Measurements from ENCODE around the gene SPIRE1. TPM values are rescaled to one million over a fixed set of nuclear protein-coding genes. Genes with fewer than 3 reads are reported as not detected.

Gene SPIRE1
- total RNA-seq, 2 donors from 2014 or later = 14.2 to 17.2 TPM

DNA sequence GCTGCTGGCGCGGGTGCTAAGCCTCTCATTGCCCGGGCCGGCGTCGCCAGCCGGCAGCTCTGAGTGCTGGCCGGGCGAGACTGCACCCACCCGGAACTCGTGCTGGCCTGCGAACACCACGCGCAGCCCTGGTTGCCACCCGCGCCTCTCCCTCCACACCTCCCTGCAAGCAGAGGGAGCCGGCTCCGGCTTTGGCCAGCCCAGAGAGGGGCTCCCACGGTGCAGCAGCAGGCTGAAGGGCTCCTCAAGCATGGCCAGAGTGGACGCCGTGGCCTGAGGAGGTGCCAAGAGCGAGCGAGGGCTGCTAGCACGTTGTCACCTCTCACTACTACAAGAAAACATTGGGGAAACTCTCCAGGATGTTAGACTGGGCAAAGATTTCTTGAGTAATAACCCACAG, 98.6 kb downstream of the SPIRE1 start:
- TF ChIP-seq, protein P1, sequence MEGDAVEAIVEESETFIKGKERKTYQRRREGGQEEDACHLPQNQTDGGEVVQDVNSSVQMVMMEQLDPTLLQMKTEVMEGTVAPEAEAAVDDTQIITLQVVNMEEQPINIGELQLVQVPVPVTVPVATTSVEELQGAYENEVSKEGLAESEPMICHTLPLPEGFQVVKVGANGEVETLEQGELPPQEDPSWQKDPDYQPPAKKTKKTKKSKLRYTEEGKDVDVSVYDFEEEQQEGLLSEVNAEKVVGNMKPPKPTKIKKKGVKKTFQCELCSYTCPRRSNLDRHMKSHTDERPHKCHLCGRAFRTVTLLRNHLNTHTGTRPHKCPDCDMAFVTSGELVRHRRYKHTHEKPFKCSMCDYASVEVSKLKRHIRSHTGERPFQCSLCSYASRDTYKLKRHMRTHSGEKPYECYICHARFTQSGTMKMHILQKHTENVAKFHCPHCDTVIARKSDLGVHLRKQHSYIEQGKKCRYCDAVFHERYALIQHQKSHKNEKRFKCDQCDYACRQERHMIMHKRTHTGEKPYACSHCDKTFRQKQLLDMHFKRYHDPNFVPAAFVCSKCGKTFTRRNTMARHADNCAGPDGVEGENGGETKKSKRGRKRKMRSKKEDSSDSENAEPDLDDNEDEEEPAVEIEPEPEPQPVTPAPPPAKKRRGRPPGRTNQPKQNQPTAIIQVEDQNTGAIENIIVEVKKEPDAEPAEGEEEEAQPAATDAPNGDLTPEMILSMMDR (conservative IDR thresholded peaks at IDR 0.05) = no peak
- peaks cover 59% of the 10 kb centered on the region for H3K9me3 Mint-ChIP-seq
- no peaks in the 10 kb centered on the region for H3K4me1 ChIP-seq (ENCODE audit: control insufficient read depth, insufficient read depth, low read length)

GRCh38 chr18:12556946-12557806, 100.7 kb downstream of the SPIRE1 start:
- H3K9me3 Mint-ChIP-seq = peaks cover 81% of the 10 kb centered on the region
- H3K36me3 ChIP-seq (ENCODE audit: control insufficient read depth, insufficient read depth, low read length) = no peaks in the 10 kb centered on the region
- peaks cover 54% of the 10 kb centered on the region for H3K9me3 ChIP-seq (ENCODE audit: control insufficient read depth, low read length)
- WGBS, 2 experiments (ENCODE audit: insufficient coverage in 1 of 2, insufficient read length in 1 of 2) = 97 to 99% methylated on average over 15 to 29 of the region's 30 CpGs
- no peaks in the 10 kb centered on the region for H3K4me1 ChIP-seq (ENCODE audit: control insufficient read depth, insufficient read depth, low read length)
- H3K4me3 Mint-ChIP-seq = no peak overlapping the region
- H3K27me3 Mint-ChIP-seq (ENCODE audit: insufficient read depth) = no peaks in the 10 kb centered on the region
- H3K27ac Mint-ChIP-seq = no peak overlapping the region
- DNase-seq = no peak
- peaks cover 54% of the 10 kb centered on the region for H3K36me3 Mint-ChIP-seq (ENCODE audit: low read depth)
- H3K27me3 ChIP-seq (ENCODE audit: control insufficient read depth, insufficient read depth, low read length, poor library complexity, severe bottlenecking) = no peaks in the 10 kb centered on the region
- no peaks in the 10 kb centered on the region for H3K4me1 Mint-ChIP-seq
- H3K9ac ChIP-seq (ENCODE audit: extremely low read depth, low read length, poor library complexity, severe bottlenecking) = no peak overlapping the region
- TF ChIP-seq, protein P1 (conservative IDR thresholded peaks at IDR 0.05) = no peak
- H3K27ac ChIP-seq (ENCODE audit: low read depth, low read length) = no peak overlapping the region
- H3K4me3 ChIP-seq (ENCODE audit: low read length) = no peak overlapping the region

More for the DNA sequence above, 98.6 kb downstream of the SPIRE1 start:
- H3K9ac ChIP-seq (ENCODE audit: extremely low read depth, low read length, poor library complexity, severe bottlenecking) = no peak overlapping the region
- no peak overlapping the region for H3K4me3 Mint-ChIP-seq
- no peaks in the 10 kb centered on the region for H3K27me3 ChIP-seq (ENCODE audit: control insufficient read depth, insufficient read depth, low read length, poor library complexity, severe bottlenecking)
- peak overlapping the region; percentile 29 for H3K4me3 ChIP-seq (ENCODE audit: low read length)
- DNase-seq = no peak
- no peak overlapping the region for H3K27ac Mint-ChIP-seq
- no peaks in the 10 kb centered on the region for H3K27me3 Mint-ChIP-seq (ENCODE audit: insufficient read depth)
- peaks cover 45% of the 10 kb centered on the region for H3K36me3 Mint-ChIP-seq (ENCODE audit: low read depth)
- no peak overlapping the region for H3K27ac ChIP-seq (ENCODE audit: low read depth, low read length)
- peaks cover under 1% of the 10 kb centered on the region for H3K4me1 Mint-ChIP-seq
- 97% methylated on average over 5 to 24 of the region's 24 CpGs for WGBS, 2 experiments (ENCODE audit: insufficient coverage in 1 of 2, insufficient read length in 1 of 2)
- H3K9me3 ChIP-seq (ENCODE audit: control insufficient read depth, low read length) = peaks cover 41% of the 10 kb centered on the region
- no peaks in the 10 kb centered on the region for H3K36me3 ChIP-seq (ENCODE audit: control insufficient read depth, insufficient read depth, low read length)

GRCh38 chr18:12554796-12555388, 103.0 kb downstream of the SPIRE1 start:
- H3K4me1 ChIP-seq (ENCODE audit: control insufficient read depth, insufficient read depth, low read length) = no peaks in the 10 kb centered on the region
- Mint-ChIP-seq H3K9me3 (peaks cover 75% of the 10 kb centered on the region), H3K36me3 (ENCODE audit: low read depth) (peaks cover 49% of the 10 kb centered on the region), H3K27ac (no peak overlapping the region), H3K4me3 (no peak overlapping the region), H3K27me3 (ENCODE audit: insufficient read depth) (no peaks in the 10 kb centered on the region), H3K4me1 (no peaks in the 10 kb centered on the region)
- H3K27me3 ChIP-seq (ENCODE audit: control insufficient read depth, insufficient read depth, low read length, poor library complexity, severe bottlenecking) = no peaks in the 10 kb centered on the region
- H3K9ac ChIP-seq (ENCODE audit: extremely low read depth, low read length, poor library complexity, severe bottlenecking) = no peak overlapping the region
- H3K4me3 ChIP-seq (ENCODE audit: low read length) = no peak overlapping the region
- WGBS, 2 experiments (ENCODE audit: insufficient coverage in 1 of 2, insufficient read length in 1 of 2) = 97 to 100% methylated on average over 2 of the region's 2 CpGs
- H3K36me3 ChIP-seq (ENCODE audit: control insufficient read depth, insufficient read depth, low read length) = no peaks in the 10 kb centered on the region
- H3K27ac ChIP-seq (ENCODE audit: low read depth, low read length) = no peak overlapping the region
- TF ChIP-seq, protein P1 (conservative IDR thresholded peaks at IDR 0.05) = no peak
- no peak for DNase-seq
- H3K9me3 ChIP-seq (ENCODE audit: control insufficient read depth, low read length) = peaks cover 52% of the 10 kb centered on the region

All from endodermal cell (in vitro differentiated cells).